ENCODE results near the gene SORCS2. TPM values are rescaled to one million over a fixed set of nuclear protein-coding genes. Genes with fewer than 3 reads are reported as not detected.

SORCS2 gene
- total and polyA plus RNA-seq, 2 of the 8 experiments (the other 6 are each of a cell fraction or from before 2014, with no cell fraction given): 0.36 to 1.8 TPM

DNA sequence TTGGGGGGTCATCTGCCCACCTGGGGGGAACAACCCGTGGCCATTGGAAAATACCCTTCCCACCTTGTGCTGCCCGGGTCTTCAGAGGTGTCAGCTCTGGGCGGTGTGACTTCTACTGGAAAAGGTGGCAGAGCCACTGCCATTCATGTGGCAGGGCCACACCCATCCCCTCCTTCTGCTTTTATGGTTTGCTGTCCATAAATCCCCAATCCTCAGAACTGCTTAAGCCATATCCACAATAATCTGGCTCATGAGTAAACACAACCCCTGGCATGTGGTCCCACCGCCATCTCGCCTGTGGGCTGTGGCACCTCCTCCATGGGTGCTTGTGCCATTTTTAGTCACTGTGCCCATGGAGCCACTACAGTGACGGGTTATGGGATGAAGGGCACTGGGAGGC is 20.6 kb downstream of the SORCS2 start:
- Histone ChIP-seq H4K5ac (ENCODE audit: insufficient read length, low read depth, low read length) (no peak overlapping the region), H3K79me2 (ENCODE audit: control insufficient read depth in 1 of 2, insufficient read depth in 2 of 2, low read length in 2 of 2) (no peaks in the 10 kb centered on the region), H3K56ac (replicated peaks; ENCODE audit: insufficient read length, low read depth, low read length) (no peak overlapping the region), H2BK5ac (ENCODE audit: low read depth, low read length) (no peak overlapping the region), H2BK15ac (ENCODE audit: low read length) (no peak overlapping the region), H2BK20ac (ENCODE audit: low read length) (0 out of 2 replicates have a peak overlapping the region, but pooled peaks have one; percentile 72), H3K18ac (ENCODE audit: extremely low read depth, low read length) (no peak overlapping the region), H3K23me2 (ENCODE audit: low read depth, low read length) (no peaks in the 10 kb centered on the region), H3K4me1 (replicated peaks in 1 of 4; ENCODE audit: control insufficient read depth in 3 of 4, insufficient read depth in 4 of 4, low read length in 3 of 4) (peaks cover 0 to 2% (median under 1%) of the 10 kb centered on the region in 4 experiments; a peak in 2 of 7 replicates), H4K20me1 (replicated peaks in 1 of 2; ENCODE audit: control insufficient read depth in 1 of 2, insufficient read depth in 2 of 2, low read length in 2 of 2) (peaks cover 0 to 3% of the 10 kb centered on the region in 2 experiments), H2BK120ac (replicated peaks; ENCODE audit: low read depth, low read length) (no peak overlapping the region), H3K79me1 (ENCODE audit: low read depth, low read length) (no peaks in the 10 kb centered on the region), H3K36me3 (ENCODE audit: control insufficient read depth in 2 of 4, insufficient read depth in 4 of 4, low read length in 3 of 4) (no peaks in the 10 kb centered on the region), H2AK5ac (ENCODE audit: low read depth, low read length) (no peak overlapping the region), H2BK12ac (ENCODE audit: low read depth, low read length) (no peak overlapping the region), H4K8ac (ENCODE audit: extremely low read depth, insufficient read depth, low read length) (peak overlapping the region; percentile 42; the same call in 1 of the 2 replicates), H3K9me3 (ENCODE audit: insufficient read depth in 2 of 2, low read depth in 1 of 2, low read length in 1 of 2) (peaks cover 0 to 3% of the 10 kb centered on the region in 2 experiments; a peak in 1 of 4 replicates), H3K23ac (ENCODE audit: insufficient read length) (no peak overlapping the region), H2AFZ (ENCODE audit: low read length) (no peak overlapping the region), H3K14ac (ENCODE audit: insufficient read length) (no peak overlapping the region), H3K27ac (ENCODE audit: low read depth, low read length) (no peak overlapping the region), H3K27me3 (replicated peaks in 1 of 4; ENCODE audit: control insufficient read depth in 3 of 4, extremely low read depth in 1 of 4, insufficient read depth in 3 of 4, low read length in 3 of 4) (no peaks in the 10 kb centered on the region), H3K9ac (replicated peaks in 1 of 4; ENCODE audit: extremely low read depth in 1 of 4, low read depth in 3 of 4, low read length in 3 of 4) (no peak overlapping the region), H3K4ac (replicated peaks; ENCODE audit: insufficient read length, low read depth, low read length) (no peak overlapping the region), H4K91ac (replicated peaks; ENCODE audit: insufficient read length, low read length) (no peak overlapping the region), H3K4me2 (ENCODE audit: insufficient read depth in 1 of 2, low read depth in 2 of 2, low read length in 2 of 2) (no peak overlapping the region), H3K4me3 (ENCODE audit: extremely low read depth in 1 of 4, insufficient read depth in 2 of 4, low read depth in 3 of 4, low read length in 4 of 4) (no peak overlapping the region)
- ChIA-PET CTCF (ENCODE audit: partially characterized antibody) (interaction anchor here (1.5 kb wide), 2 partner anchors 19 to 84 kb away, joined by 3 to 5 read pairs; no protein-coding TSS in a partner anchor), POLR2A (ENCODE audit: partially characterized antibody) (no interaction called here)
- DNase-seq (ENCODE audit: low read depth in 1 of 2, low spot score in 2 of 2) (no peak), FAIRE-seq (no peak)
- 78% methylated on average over 6 of the region's 6 CpGs; no CpG with 5 or more reads in 1 of the 2 experiments for WGBS, 2 experiments (ENCODE audit: extremely low coverage in 1 of 2, insufficient coverage in 1 of 2, insufficient read length in 1 of 2, insufficient replicate concordance in 2 of 2, low coverage in 1 of 2, low lambda C conversion rate in 2 of 2, missing lambda C conversion rate in 1 of 2)
- TF ChIP-seq, protein P1, sequence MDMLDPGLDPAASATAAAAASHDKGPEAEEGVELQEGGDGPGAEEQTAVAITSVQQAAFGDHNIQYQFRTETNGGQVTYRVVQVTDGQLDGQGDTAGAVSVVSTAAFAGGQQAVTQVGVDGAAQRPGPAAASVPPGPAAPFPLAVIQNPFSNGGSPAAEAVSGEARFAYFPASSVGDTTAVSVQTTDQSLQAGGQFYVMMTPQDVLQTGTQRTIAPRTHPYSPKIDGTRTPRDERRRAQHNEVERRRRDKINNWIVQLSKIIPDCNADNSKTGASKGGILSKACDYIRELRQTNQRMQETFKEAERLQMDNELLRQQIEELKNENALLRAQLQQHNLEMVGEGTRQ (IDR thresholded peaks at IDR 0.05; ENCODE audit: low read length): no peak
- TF ChIP-seq MAFK (IDR thresholded peaks at IDR 0.05; ENCODE audit: low read depth, low read length) (no peak), SP4 (IDR thresholded peaks at IDR 0.05; ENCODE audit: low read length) (no peak), CHD1 (IDR thresholded peaks at IDR 0.05; ENCODE audit: low read depth, low read length) (no peak), EZH2 (IDR thresholded peaks at IDR 0.05; ENCODE audit: low read depth, low read length, severe bottlenecking) (no peak), BACH1 (IDR thresholded peaks at IDR 0.05; ENCODE audit: low read length) (no peak), SAP30 (IDR thresholded peaks at IDR 0.05; ENCODE audit: insufficient read depth, insufficient replicate concordance, low read length) (no peak), SRF (IDR thresholded peaks at IDR 0.05; ENCODE audit: low read depth, low read length) (no peak), KDM5A (IDR thresholded peaks at IDR 0.05; ENCODE audit: low read length) (no peak), SIX5 (IDR thresholded peaks at IDR 0.05; ENCODE audit: low read depth, low read length) (no peak), GABPA (IDR thresholded peaks at IDR 0.05; ENCODE audit: borderline replicate concordance, insufficient read depth, low read length) (no peak), CEBPB (IDR thresholded peaks at IDR 0.05; ENCODE audit: low read depth, low read length) (no peak)
- TF ChIP-seq, protein P2, sequence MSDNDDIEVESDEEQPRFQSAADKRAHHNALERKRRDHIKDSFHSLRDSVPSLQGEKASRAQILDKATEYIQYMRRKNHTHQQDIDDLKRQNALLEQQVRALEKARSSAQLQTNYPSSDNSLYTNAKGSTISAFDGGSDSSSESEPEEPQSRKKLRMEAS (IDR thresholded peaks at IDR 0.05): no peak
